Ovary (tissue), 3 donors: ENCODE data around the gene TMEM33.

ENCODE experiments used
- EP300 ChIP-seq: sonication (generic); formaldehyde crosslinking; IDR thresholded peaks from one replicate; pipeline ENCODE4 v1.6.1; 2017; ENCODE audit warnings: antibody characterized with exemption
- TF ChIP-seq, protein P1 (sequence below), 3 donors: fragments of 450-650 bp in 2 of 3; fragments of 200-600 bp in 1 of 3; IDR thresholded peaks; one replicate each; pipeline versions ENCODE4 v1.5.1 to v1.8.0; 2016 to 2022; ENCODE audit warnings: antibody characterized with exemption in 3 of 3, mild to moderate bottlenecking in 1 of 3
- donor health status: DM: no; HTN: no; CAD: no.

DNA sequence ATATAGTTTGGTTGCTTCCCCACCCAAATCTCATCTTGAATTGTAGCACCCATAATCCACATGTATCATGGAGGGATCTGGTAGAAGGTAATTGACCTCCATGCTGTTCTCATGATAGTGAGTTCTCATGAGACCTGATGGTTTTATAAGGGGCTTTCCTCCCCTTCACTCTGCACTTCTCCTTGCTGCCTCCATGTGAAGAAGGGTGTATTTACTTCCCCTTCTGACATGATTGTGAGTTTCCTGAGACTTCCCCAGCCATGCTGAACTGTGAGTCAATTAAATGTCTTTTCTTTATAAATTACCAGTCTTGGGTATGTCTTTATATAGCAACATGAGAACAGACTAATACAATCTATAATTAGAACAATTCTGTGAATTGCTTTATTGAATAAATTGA, 34.4 kb downstream of the TMEM33 start:
- TF ChIP-seq EP300, result no peak
- TF ChIP-seq, protein P1, sequence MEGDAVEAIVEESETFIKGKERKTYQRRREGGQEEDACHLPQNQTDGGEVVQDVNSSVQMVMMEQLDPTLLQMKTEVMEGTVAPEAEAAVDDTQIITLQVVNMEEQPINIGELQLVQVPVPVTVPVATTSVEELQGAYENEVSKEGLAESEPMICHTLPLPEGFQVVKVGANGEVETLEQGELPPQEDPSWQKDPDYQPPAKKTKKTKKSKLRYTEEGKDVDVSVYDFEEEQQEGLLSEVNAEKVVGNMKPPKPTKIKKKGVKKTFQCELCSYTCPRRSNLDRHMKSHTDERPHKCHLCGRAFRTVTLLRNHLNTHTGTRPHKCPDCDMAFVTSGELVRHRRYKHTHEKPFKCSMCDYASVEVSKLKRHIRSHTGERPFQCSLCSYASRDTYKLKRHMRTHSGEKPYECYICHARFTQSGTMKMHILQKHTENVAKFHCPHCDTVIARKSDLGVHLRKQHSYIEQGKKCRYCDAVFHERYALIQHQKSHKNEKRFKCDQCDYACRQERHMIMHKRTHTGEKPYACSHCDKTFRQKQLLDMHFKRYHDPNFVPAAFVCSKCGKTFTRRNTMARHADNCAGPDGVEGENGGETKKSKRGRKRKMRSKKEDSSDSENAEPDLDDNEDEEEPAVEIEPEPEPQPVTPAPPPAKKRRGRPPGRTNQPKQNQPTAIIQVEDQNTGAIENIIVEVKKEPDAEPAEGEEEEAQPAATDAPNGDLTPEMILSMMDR (IDR thresholded peaks at IDR 0.05), result no peak
